ENCODE measurements around the gene OR4B1. TPM values are rescaled to one million over a fixed set of nuclear protein-coding genes. Genes with fewer than 3 reads are reported as not detected.

OR4B1 gene
- polyA plus RNA-seq, 12 donors: not detected

DNA sequence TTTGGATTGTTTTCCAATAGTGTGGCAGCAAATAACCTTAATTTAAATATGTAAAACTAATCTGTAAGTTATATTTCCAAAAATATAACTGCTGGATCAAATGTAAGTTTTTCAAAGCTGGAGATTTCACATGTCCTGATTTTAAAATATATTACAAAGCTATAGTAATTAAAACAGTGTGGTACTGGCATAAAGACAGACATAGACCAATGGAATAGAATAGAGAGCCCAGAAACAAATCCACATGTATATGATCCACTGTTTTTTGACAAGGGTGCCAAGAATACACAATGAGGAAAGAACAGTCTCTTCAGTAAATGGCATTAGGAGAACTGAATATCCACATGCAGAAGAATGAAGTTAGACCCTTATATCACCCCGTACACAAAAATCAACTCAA is 32.3 kb downstream of the OR4B1 start:
- DNase-seq: no peak

DNA sequence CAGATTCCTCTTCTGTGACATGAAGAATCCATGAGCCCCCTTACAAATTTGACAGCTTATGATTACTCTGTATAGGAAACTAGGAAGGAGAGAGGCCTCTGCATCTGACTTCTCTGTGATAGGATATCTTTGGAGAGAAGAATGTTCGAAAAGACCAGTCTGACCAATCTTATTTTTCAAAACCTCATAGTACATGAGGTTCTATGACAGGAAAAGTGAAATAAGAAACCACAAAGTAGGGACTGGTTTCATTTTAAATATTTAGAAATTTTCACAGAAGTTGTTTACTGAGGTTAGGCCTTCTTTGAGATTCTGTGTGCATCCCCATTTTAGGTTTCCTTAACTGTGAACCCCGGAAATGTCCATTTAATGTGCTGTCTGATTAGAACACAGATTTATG is 45.0 kb downstream of the OR4B1 start:
- DNase-seq: no peak

DNA sequence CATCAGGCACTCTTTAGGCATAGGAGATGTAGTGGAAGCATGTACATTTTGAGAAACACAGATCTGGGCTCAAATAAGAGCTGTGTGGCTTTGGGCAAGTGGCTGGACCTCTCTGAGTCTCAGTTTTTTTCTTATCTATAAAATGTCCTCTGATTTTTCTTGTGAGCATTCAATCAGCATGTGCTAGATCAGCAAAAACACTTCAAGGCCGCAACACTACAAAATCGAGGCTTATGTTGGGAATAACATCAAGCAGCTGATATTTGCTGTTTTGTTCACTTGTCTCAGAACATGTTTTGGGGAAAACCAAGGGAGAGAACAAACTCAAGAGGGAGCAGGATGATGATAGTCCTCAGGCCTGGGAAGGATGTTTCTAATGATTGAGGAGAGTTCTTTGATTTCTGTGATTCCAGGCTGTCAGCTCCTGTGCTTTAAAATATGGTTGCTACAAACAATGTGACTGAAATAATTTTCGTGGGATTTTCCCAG is 46.9 kb downstream of the OR4B1 start, which contains the start of gene OR4X1:
Gene OR4X1, plus strand, starts transcription at position 439 of the 489 bp plus-strand sequence. Its CDS starts 0 bp downstream, at position 439.
- no peak for DNase-seq

Other genes with a start within 250 kb of the OR4B1 start
- gene PTPRJ, start 236.3 kb upstream of the OR4B1 start, polyA plus RNA-seq (ENCODE audit: insufficient read length in 12 of 12): 1 to 10 TPM in 11 of 12 donors, not detected in 1; 2.1 to 8.6 (median 3.5) TPM
- not detected for gene OR4X2, start 28.3 kb downstream of the OR4B1 start, polyA plus RNA-seq (ENCODE audit: insufficient read length in 12 of 12)
- not detected for gene OR4X1, start 47.1 kb downstream of the OR4B1 start, polyA plus RNA-seq (ENCODE audit: insufficient read length in 12 of 12)
- gene OR4S1, start 89.4 kb downstream of the OR4B1 start, polyA plus RNA-seq (ENCODE audit: insufficient read length in 12 of 12): not detected
- gene OR4C3, start 108.1 kb downstream of the OR4B1 start, polyA plus RNA-seq (ENCODE audit: insufficient read length in 12 of 12): not detected
- gene OR4C5, start 149.7 kb downstream of the OR4B1 start, polyA plus RNA-seq (ENCODE audit: insufficient read length in 12 of 12): not detected

All from muscle of arm (tissue), 12 donors.